ENCODE results near the gene TDRD1. TPM values are rescaled to one million over a fixed set of nuclear protein-coding genes. Genes with fewer than 3 reads are reported as not detected.

TDRD1 gene
- total RNA-seq, 1 donor from 2014 or later, result not detected

DNA sequence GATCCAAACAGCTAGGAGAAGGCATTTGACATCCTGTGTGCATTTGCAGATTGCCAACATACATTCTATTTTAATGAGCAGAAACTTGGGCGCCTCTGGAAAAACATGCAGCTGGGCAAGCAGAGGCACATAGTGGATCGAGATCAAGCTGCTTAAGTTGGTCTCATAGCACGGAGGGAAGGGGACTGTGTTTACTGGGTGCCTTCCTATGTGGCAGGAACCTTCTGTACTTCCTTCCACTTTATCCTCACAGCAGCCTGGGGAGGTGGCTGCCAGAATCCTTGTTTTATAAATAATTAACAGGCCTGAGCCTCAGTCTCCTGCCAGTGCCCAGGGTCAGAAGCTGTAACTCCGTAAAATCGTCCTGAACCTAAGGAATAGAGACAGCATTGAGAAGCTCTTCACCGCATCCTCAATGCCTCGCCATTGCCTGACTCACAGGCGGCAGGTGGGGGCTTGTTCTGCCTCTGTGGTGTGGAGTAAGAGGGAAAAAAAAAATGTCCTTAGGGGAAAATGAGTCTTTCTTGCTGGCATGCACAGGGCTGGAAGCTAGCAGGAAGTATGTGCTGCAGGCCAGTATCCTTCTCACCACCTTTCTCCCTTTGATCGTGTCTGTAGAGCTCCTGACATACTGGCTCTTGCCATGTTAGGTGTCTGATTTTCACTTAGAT lies 66.1 kb downstream of the TDRD1 start:
- Mint-ChIP-seq H3K27ac (ENCODE audit: unreplicated experiment) (no peak overlapping the region), H3K4me3 (ENCODE audit: unreplicated experiment) (no peak overlapping the region), H3K36me3 (ENCODE audit: low read depth) (no peaks in the 10 kb centered on the region), H3K4me1 (ENCODE audit: low read depth) (no peaks in the 10 kb centered on the region), H3K9me3 (ENCODE audit: low read depth) (no peaks in the 10 kb centered on the region), H3K27me3 (ENCODE audit: low read depth) (peaks cover 56% of the 10 kb centered on the region)
- no peak for DNase-seq (ENCODE audit: low spot score)
- TF ChIP-seq, protein P1, sequence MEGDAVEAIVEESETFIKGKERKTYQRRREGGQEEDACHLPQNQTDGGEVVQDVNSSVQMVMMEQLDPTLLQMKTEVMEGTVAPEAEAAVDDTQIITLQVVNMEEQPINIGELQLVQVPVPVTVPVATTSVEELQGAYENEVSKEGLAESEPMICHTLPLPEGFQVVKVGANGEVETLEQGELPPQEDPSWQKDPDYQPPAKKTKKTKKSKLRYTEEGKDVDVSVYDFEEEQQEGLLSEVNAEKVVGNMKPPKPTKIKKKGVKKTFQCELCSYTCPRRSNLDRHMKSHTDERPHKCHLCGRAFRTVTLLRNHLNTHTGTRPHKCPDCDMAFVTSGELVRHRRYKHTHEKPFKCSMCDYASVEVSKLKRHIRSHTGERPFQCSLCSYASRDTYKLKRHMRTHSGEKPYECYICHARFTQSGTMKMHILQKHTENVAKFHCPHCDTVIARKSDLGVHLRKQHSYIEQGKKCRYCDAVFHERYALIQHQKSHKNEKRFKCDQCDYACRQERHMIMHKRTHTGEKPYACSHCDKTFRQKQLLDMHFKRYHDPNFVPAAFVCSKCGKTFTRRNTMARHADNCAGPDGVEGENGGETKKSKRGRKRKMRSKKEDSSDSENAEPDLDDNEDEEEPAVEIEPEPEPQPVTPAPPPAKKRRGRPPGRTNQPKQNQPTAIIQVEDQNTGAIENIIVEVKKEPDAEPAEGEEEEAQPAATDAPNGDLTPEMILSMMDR (IDR thresholded peaks at IDR 0.05), result no peak

DNA sequence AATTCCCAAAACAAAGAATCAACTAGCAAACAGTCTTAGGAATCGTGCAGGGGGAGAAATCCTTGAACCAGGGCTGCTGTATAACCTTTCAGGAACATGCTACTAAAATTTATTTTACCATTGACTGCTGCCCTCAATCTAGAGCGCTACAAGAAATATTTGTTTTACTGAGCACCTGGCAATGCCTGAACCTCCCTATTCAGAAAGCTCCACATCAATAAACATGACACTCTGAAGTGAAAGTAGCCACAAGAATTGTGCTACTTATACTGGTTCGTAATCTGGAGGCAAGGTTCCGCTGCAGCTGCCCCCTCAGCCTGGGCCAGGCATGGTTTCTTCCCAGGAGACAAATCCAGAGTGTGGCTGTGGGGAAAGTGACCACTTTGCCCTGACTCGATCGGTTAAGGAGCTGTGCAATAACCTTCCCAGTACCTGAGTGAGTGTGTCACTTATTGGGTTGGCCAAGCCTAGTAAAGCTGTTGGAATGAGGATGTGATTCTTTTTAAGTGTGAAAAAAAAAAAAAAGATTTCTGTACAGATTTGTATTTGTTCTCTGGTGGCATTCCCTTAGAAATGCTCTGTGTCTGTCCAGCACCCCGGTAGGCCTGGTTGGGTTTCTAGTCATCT lies 67.6 kb downstream of the TDRD1 start:
- Mint-ChIP-seq H3K4me3 (ENCODE audit: unreplicated experiment) (no peak overlapping the region), H3K4me1 (ENCODE audit: low read depth) (no peaks in the 10 kb centered on the region), H3K36me3 (ENCODE audit: low read depth) (no peaks in the 10 kb centered on the region), H3K27me3 (ENCODE audit: low read depth) (peaks cover 45% of the 10 kb centered on the region), H3K9me3 (ENCODE audit: low read depth) (no peaks in the 10 kb centered on the region), H3K27ac (ENCODE audit: unreplicated experiment) (no peak overlapping the region)
- DNase-seq (ENCODE audit: low spot score), result no peak
- TF ChIP-seq, protein P1 (IDR thresholded peaks at IDR 0.05), result no peak

DNA sequence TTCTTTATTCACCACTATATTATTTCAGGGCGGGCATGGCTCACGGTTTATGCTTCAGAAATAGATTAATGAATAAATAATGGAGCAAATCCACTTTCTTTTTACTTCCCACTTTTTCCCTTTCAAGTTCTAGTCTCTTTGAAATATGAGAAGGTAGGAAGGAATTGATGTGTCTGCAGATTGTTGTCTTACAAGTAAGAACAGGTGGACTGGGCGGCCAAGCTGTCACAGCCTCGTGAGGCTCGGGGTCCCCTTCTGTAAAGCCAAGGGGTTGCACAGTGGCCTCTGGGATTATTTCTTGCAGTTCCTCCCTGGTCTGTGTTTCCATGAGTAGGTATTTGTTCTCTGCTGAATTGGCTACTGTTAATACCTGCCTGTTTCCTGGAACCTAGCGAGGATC lies 71.1 kb downstream of the TDRD1 start:
- Mint-ChIP-seq H3K9me3 (ENCODE audit: low read depth) (no peaks in the 10 kb centered on the region), H3K27me3 (ENCODE audit: low read depth) (peaks cover 20% of the 10 kb centered on the region), H3K4me1 (ENCODE audit: low read depth) (no peaks in the 10 kb centered on the region), H3K27ac (ENCODE audit: unreplicated experiment) (no peak overlapping the region), H3K4me3 (ENCODE audit: unreplicated experiment) (no peak overlapping the region), H3K36me3 (ENCODE audit: low read depth) (peaks cover 1% of the 10 kb centered on the region)
- no peak for DNase-seq (ENCODE audit: low spot score)
- TF ChIP-seq, protein P1 (IDR thresholded peaks at IDR 0.05), result no peak

DNA sequence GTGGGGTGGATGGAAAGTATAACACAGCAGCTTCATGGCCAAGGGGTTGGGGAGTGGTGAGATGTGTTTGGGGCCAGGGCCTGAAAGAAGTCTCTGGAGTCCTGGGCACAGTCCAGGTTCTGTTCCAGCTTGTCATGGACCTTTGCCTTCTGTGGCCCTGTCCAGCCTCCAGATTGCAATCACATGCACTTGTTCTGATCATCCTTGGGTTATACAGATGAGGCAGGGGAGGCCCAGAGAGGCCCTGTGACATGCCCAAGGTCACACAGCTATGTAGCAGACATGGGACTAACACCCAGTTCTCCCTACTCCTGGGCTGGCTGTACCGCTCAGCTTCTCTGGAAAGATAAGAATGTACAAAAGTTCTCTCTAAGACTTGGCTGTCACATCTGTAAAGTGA lies 71.6 kb downstream of the TDRD1 start:
- TF ChIP-seq, protein P1 (IDR thresholded peaks at IDR 0.05), result no peak
- DNase-seq (ENCODE audit: low spot score), result no peak
- Mint-ChIP-seq H3K4me1 (ENCODE audit: low read depth) (no peaks in the 10 kb centered on the region), H3K36me3 (ENCODE audit: low read depth) (peaks cover 1% of the 10 kb centered on the region), H3K4me3 (ENCODE audit: unreplicated experiment) (no peak overlapping the region), H3K27ac (ENCODE audit: unreplicated experiment) (no peak overlapping the region), H3K27me3 (ENCODE audit: low read depth) (peaks cover 20% of the 10 kb centered on the region), H3K9me3 (ENCODE audit: low read depth) (no peaks in the 10 kb centered on the region)

DNA sequence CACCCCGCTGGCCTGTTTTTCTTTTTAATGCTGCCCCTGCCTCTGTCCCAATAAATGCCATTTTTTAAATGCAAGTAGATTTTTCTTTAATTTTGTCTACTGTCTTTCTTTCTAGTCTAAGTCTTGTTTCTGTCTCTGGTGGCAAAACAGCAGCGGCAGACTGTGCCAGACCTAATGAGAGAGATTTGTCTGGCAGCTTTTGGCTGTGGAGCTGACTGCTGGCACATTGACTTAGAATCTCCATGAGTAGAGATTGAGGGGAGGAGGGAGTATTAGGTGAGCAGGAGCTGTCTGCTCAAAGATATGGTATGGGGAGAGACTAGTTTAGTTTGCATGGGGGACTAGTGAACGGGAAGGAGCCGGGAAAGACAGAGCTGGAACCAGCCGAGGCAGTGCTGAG lies 72.9 kb downstream of the TDRD1 start:
- Mint-ChIP-seq H3K36me3 (ENCODE audit: low read depth) (peaks cover 1% of the 10 kb centered on the region), H3K27me3 (ENCODE audit: low read depth) (peaks cover 20% of the 10 kb centered on the region), H3K4me3 (ENCODE audit: unreplicated experiment) (no peak overlapping the region), H3K4me1 (ENCODE audit: low read depth) (no peaks in the 10 kb centered on the region), H3K9me3 (ENCODE audit: low read depth) (no peaks in the 10 kb centered on the region), H3K27ac (ENCODE audit: unreplicated experiment) (no peak overlapping the region)
- no peak for DNase-seq (ENCODE audit: low spot score)
- TF ChIP-seq, protein P1 (IDR thresholded peaks at IDR 0.05), result no peak
